T follicular helper cell (primary cell): Measurements from ENCODE around the gene TPCN1.

Experiments used
- DNase-seq: peaks from one replicate; pipeline ENCODE4 v3.0.0-alpha.2; 2020; ENCODE audit warnings: low read depth

The TPCN1 gene

GRCh38 chr12:113340061-113340460 lies 118.8 kb downstream of the TPCN1 start:
- no peak for DNase-seq

- DNase-seq, result no peak
Measured at GRCh38 chr12:113341535-113341934, 120.3 kb downstream of the TPCN1 start.

GRCh38 chr12:113345318-113345717 lies 124.1 kb downstream of the TPCN1 start:
- no peak for DNase-seq

GRCh38 chr12:113346353-113346752 lies 125.1 kb downstream of the TPCN1 start:
- no peak for DNase-seq

GRCh38 chr12:113347107-113347506 lies 125.8 kb downstream of the TPCN1 start:
- DNase-seq, result no peak

- no peak for DNase-seq
Measured at GRCh38 chr12:113347892-113348291, 126.6 kb downstream of the TPCN1 start.
